Aorta (tissue), 5 donors: ENCODE measurements around the gene RIPPLY3. TPM values are rescaled to one million over a fixed set of nuclear protein-coding genes. Genes with fewer than 3 reads are reported as not detected.

Experiments
- ATAC-seq: fragments of 200-7000 bp; cut with Tn5 transposase; one replicate; pipeline ENCODE4 v1.9.1; 2022; ENCODE audit warnings: moderate library complexity; ENCODE audit not compliant: low FRiP score
- DNase-seq, 2 donors: peaks; one replicate each; pipeline ENCODE4 v3.0.0-alpha.2; 2020
- H3K27ac ChIP-seq, 2 donors: one replicate each; pipeline ENCODE4 v1.5.1; 2013; ENCODE audit warnings: low read length in 2 of 2, mild to moderate bottlenecking in 2 of 2, moderate library complexity in 2 of 2, control low read depth in 1 of 2, inconsistent platforms in 1 of 2, low read depth in 1 of 2
- H3K27me3 ChIP-seq, 2 donors: one replicate each; pipeline ENCODE4 v1.6.1; 2013; ENCODE audit warnings: control low read depth in 1 of 2, low read length in 1 of 2, mild to moderate bottlenecking in 1 of 2, moderate library complexity in 1 of 2; ENCODE audit not compliant: insufficient read depth in 2 of 2, control insufficient read depth in 1 of 2
- H3K36me3 ChIP-seq, 2 donors: one replicate each; pipeline ENCODE4 v1.6.1; 2013; ENCODE audit warnings: control low read depth in 1 of 2, low read length in 1 of 2, mild to moderate bottlenecking in 1 of 2; ENCODE audit not compliant: insufficient read depth in 2 of 2, control insufficient read depth in 1 of 2
- H3K4me1 ChIP-seq, 2 donors: one replicate each; pipeline ENCODE4 v1.6.1; 2013; ENCODE audit warnings: low read length in 2 of 2, control low read depth in 1 of 2, mild to moderate bottlenecking in 1 of 2, moderate library complexity in 1 of 2; ENCODE audit not compliant: insufficient read depth in 2 of 2, control insufficient read depth in 1 of 2
- H3K4me3 ChIP-seq, 2 donors: one replicate each; pipeline ENCODE4 v1.5.1; 2013; ENCODE audit warnings: low read length in 2 of 2, control low read depth in 1 of 2, mild to moderate bottlenecking in 1 of 2
- H3K9me3 ChIP-seq: one replicate; pipeline ENCODE4 v1.6.1; 2013; ENCODE audit warnings: mild to moderate bottlenecking, low read length; ENCODE audit not compliant: control insufficient read depth
- WGBS, 2 donors: extraction: QIAGEN DNeasy Blood & Tissue Kit; methylation state at CpG; one replicate each; pipeline ENCODE4 v1.1.7; 2013; 5-methylcytosine and 5-hydroxymethylcytosine counted together
- intact Hi-C, 2 donors: fragments of 100-400 bp; cut with DNase I; formaldehyde crosslinking; loops; one replicate each; pipeline versions ENCODE4 v1.14.2 to v1.15.0; 2022
- polyA plus RNA-seq, 2 donors: library from polyadenylated mRNA; stranded (reverse); fragments of 200-250 nt; gene quantifications; one replicate each; pipeline ENCODE4 v1.2.3, GENCODE V29; 2013
- total RNA-seq, 2 donors: library from RNA; stranded (reverse); fragmentation: NEBNext Ultra II Directional; extraction: Animal tissue kit (Norgen Biotek cat#: 25700); gene quantifications; one replicate each; pipeline ENCODE4 v1.2.1, GENCODE V29; 2021
- donor health status: healthy with polysubstance abuse.
- donor health status: Bipolar disorder and iron deficiency.
- donor health status: DM: no; HTN: no; CAD: no.
- donor health status: DM: no; HTN: no; CAD: no.
- donor health status: DM: yes; HTN: yes; CAD: no.

The RIPPLY3 gene
- total and polyA plus RNA-seq, 4 donors: 0.05 TPM; not detected in 3

- DNase-seq (no peak), ATAC-seq (no peak)
- H3K27me3 ChIP-seq: no peaks in the 10 kb centered on the region
- H3K4me3 ChIP-seq: no peak overlapping the region
- no peaks in the 10 kb centered on the region for H3K9me3 ChIP-seq
- H3K4me1 ChIP-seq: no peaks in the 10 kb centered on the region
- 20 to 21% methylated on average over 8 of the region's 8 CpGs for WGBS, 2 donors
- no peak overlapping the region for H3K27ac ChIP-seq
- H3K36me3 ChIP-seq: no peaks in the 10 kb centered on the region
- intact Hi-C loops: loop anchor here in 1 of 2 donors (10.0 kb wide), 1 partner anchor 98 kb away; the partner anchor contains the start of genes PIGP and TTC3
Observed at GRCh38 chr21:36976882-36977651, 29.4 kb upstream of the RIPPLY3 start.

GRCh38 chr21:36980280-36981048, 26.0 kb upstream of the RIPPLY3 start:
- Histone ChIP-seq H3K27me3 (no peaks in the 10 kb centered on the region), H3K4me1 (no peaks in the 10 kb centered on the region), H3K4me3 (peak overlapping the region; percentile 44 to 50), H3K27ac (no peak overlapping the region), H3K9me3 (no peaks in the 10 kb centered on the region), H3K36me3 (no peaks in the 10 kb centered on the region)
- intact Hi-C loops: loop anchor here in 1 of 2 donors (10.0 kb wide), 1 partner anchor 94 kb away; the partner anchor contains the start of genes PIGP and TTC3
- WGBS, 2 donors: 2 to 4% methylated on average over 42 to 53 of the region's 53 CpGs
- ATAC-seq (peak; percentile 73), DNase-seq (peak; percentile 58 to 80)

DNA sequence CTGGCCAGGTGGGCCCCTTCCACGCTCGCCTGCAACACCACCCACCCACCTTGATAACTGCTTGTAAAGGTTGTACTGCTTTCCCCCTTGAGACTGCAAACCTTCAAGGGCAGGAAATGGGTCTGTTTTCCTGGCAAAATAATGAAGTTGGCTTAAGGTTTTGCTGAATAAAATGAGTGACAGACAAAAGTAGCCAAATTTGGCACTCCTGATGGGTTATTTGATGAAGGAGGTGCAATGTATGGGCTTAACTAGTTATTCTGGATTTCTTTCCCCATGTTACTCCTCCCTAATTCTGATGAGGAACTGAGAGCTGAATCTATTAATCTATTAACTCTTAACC, 25.5 kb upstream of the RIPPLY3 start:
- H3K36me3 ChIP-seq: no peaks in the 10 kb centered on the region
- DNase-seq: no peak
- no peak overlapping the region for H3K27ac ChIP-seq
- 17 to 23% methylated on average over 2 of the region's 2 CpGs for WGBS, 2 donors
- ATAC-seq: no peak
- no peaks in the 10 kb centered on the region for H3K9me3 ChIP-seq
- H3K27me3 ChIP-seq: no peaks in the 10 kb centered on the region
- H3K4me1 ChIP-seq: no peaks in the 10 kb centered on the region
- peak overlapping the region; percentile 44 to 50 for H3K4me3 ChIP-seq
- intact Hi-C loops: loop anchor here in 1 of 2 donors (10.0 kb wide), 1 partner anchor 94 kb away; the partner anchor contains the start of genes PIGP and TTC3

GRCh38 chr21:36981977-36982700, 24.4 kb upstream of the RIPPLY3 start:
- no peak overlapping the region for H3K4me3 ChIP-seq
- H3K36me3 ChIP-seq: no peaks in the 10 kb centered on the region
- H3K4me1 ChIP-seq: no peaks in the 10 kb centered on the region
- no peak for DNase-seq
- H3K9me3 ChIP-seq: no peaks in the 10 kb centered on the region
- no peak for ATAC-seq
- no peaks in the 10 kb centered on the region for H3K27me3 ChIP-seq
- intact Hi-C loops: loop anchor here in 1 of 2 donors (10.0 kb wide), 1 partner anchor 93 kb away; the partner anchor contains the start of genes PIGP and TTC3
- WGBS, 2 donors: 72 to 74% methylated on average over 6 of the region's 6 CpGs
- H3K27ac ChIP-seq: no peak overlapping the region

- no peak overlapping the region for H3K4me3 ChIP-seq
- 75% methylated on average over 9 of the region's 9 CpGs for WGBS, 2 donors
- no peaks in the 10 kb centered on the region for H3K27me3 ChIP-seq
- H3K27ac ChIP-seq: no peak overlapping the region
- DNase-seq (no peak), ATAC-seq (no peak)
- H3K4me1 ChIP-seq: no peaks in the 10 kb centered on the region
- H3K9me3 ChIP-seq: no peaks in the 10 kb centered on the region
- intact Hi-C loops: loop anchor here in 1 of 2 donors (10.0 kb wide), 1 partner anchor 89 kb away; the partner anchor contains the start of genes PIGP and TTC3
- no peaks in the 10 kb centered on the region for H3K36me3 ChIP-seq
Observed at GRCh38 chr21:36985751-36986594, 20.5 kb upstream of the RIPPLY3 start.

GRCh38 chr21:36987845-36988244, 18.7 kb upstream of the RIPPLY3 start:
- no peak overlapping the region for H3K4me3 ChIP-seq
- no peaks in the 10 kb centered on the region for H3K36me3 ChIP-seq
- no peaks in the 10 kb centered on the region for H3K9me3 ChIP-seq
- H3K27me3 ChIP-seq: no peaks in the 10 kb centered on the region
- H3K27ac ChIP-seq: no peak overlapping the region
- ATAC-seq (no peak), DNase-seq (no peak)
- intact Hi-C loops: loop anchor here in 1 of 2 donors (10.0 kb wide), 1 partner anchor 87 kb away; the partner anchor contains the start of genes PIGP and TTC3
- no peaks in the 10 kb centered on the region for H3K4me1 ChIP-seq

DNA sequence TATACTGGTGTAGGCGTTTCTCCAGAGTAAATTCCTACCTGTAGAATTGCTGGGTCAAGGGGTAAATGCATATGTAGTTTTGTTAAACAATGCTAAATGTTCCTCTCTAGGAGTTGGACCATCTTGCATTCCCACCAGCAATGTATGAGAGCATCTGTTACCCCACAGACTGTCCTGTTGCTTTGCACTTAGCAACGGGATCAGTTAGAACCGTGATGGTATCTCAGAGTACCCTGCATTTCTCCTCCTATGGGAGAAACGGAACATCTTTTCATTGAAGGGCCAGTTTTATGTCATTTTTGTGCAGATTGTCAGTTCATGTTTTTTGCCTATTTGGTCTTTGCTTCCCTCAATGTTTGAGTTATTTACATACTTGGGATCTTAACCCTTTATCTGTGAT, 18.0 kb upstream of the RIPPLY3 start:
- ATAC-seq (no peak), DNase-seq (no peak)
- intact Hi-C loops: loop anchor here in 1 of 2 donors (10.0 kb wide), 1 partner anchor 86 kb away; the partner anchor contains the start of genes PIGP and TTC3

More for the DNA sequence above, 18.0 kb upstream of the RIPPLY3 start:
- H3K4me3 ChIP-seq: no peak overlapping the region
- H3K27me3 ChIP-seq: no peaks in the 10 kb centered on the region
- no peaks in the 10 kb centered on the region for H3K36me3 ChIP-seq
- 79 to 83% methylated on average over 4 of the region's 4 CpGs for WGBS, 2 donors
- no peaks in the 10 kb centered on the region for H3K4me1 ChIP-seq
- no peak overlapping the region for H3K27ac ChIP-seq
- H3K9me3 ChIP-seq: no peaks in the 10 kb centered on the region
